B cell (primary cell): Measurements from ENCODE around the gene KRTAP12-4. TPM values are rescaled to one million over a fixed set of nuclear protein-coding genes. Genes with fewer than 3 reads are reported as not detected.
"Not testable (repeated sequence)": the region's sequence is repeated elsewhere in the genome, so short reads cannot be mapped to it uniquely, and the experiment has no call there.

ENCODE experiments used
- ATAC-seq: fragments of 200-7000 bp; cut with Tn5 transposase; one replicate; pipeline ENCODE4 v1.10.0; 2021; ENCODE audit warnings: low read depth, mild to moderate bottlenecking, moderate number of reproducible peaks, moderate library complexity
- CTCF ChIA-PET: fragments of 350-600 bp; sonication (Branson Sonifier 250); formaldehyde crosslinking; loops from one replicate; lab custom pipeline; 2021; ENCODE audit warnings: antibody characterized with exemption, inconsistent platforms; lab: Charles Lee
- POLR2A ChIA-PET: fragments of 350-600 bp; sonication (Branson Sonifier 250); formaldehyde crosslinking; loops from one replicate; lab custom pipeline; 2021; ENCODE audit warnings: antibody characterized with exemption; lab: Charles Lee
- DNase-seq: peaks from one replicate; pipeline ENCODE4 v3.0.0; 2013
- H2AFZ ChIP-seq: 2 replicates; pipeline ENCODE4 v1.6.1; 2012; ENCODE audit warnings: mild to moderate bottlenecking, low read depth, low read length; ENCODE audit not compliant: insufficient read depth, poor library complexity, severe bottlenecking
- H3K27ac ChIP-seq, 2 donors: 1 replicate in 1 of 2; 2 replicates in 1 of 2; pipeline ENCODE4 v1.5.1; 2012 to 2013; ENCODE audit warnings: low read length in 2 of 2, mild to moderate bottlenecking in 2 of 2, moderate library complexity in 1 of 2
- H3K27me3 ChIP-seq, 4 experiments: fragments of 200-600 bp in 1 of 4; sonication (generic) in 1 of 4; replicated peaks in 1 of 4; 1 replicate in 2 of 4; 2 replicates in 2 of 4; pipeline versions ENCODE4 v1.6.1 to v1.7.0; 2013 to 2016; ENCODE audit warnings: low read length in 3 of 4, mild to moderate bottlenecking in 2 of 4, mixed read lengths in 1 of 4, moderate library complexity in 1 of 4; ENCODE audit not compliant: insufficient read depth in 4 of 4, control insufficient read depth in 3 of 4; ENCODE audit errors: control extremely low read depth in 1 of 4
- H3K36me3 ChIP-seq, 2 experiments: replicated peaks in 1 of 2; 1 replicate in 1 of 2; 2 replicates in 1 of 2; pipeline versions ENCODE4 v1.6.1 to v1.7.1; 2013; ENCODE audit warnings: low read length in 1 of 2; ENCODE audit not compliant: insufficient read depth in 2 of 2, control insufficient read depth in 1 of 2; ENCODE audit errors: control extremely low read depth in 1 of 2, extremely low read depth in 1 of 2
- H3K4me1 ChIP-seq, 2 donors: fragments of 200-600 bp in 1 of 2; sonication (generic) in 1 of 2; 1 replicate in 1 of 2; 2 replicates in 1 of 2; pipeline versions ENCODE4 v1.5.1 to v1.6.1; 2013 to 2017; ENCODE audit warnings: low read length in 2 of 2; ENCODE audit not compliant: control insufficient read depth in 2 of 2, insufficient read depth in 2 of 2
- H3K4me2 ChIP-seq: replicated peaks from 2 replicates; pipeline ENCODE3; 2012; ENCODE audit warnings: mild to moderate bottlenecking, low read depth, low read length; ENCODE audit not compliant: poor library complexity, severe bottlenecking
- H3K4me3 ChIP-seq, 5 experiments: fragments of 200-600 bp in 1 of 5; sonication (generic) in 1 of 5; 1 replicate in 3 of 5; 2 replicates in 2 of 5; pipeline versions ENCODE4 v1.5.1 to v1.7.0; 2011 to 2016; ENCODE audit warnings: low read length in 4 of 5, mild to moderate bottlenecking in 4 of 5, low read depth in 2 of 5, control low read depth in 1 of 5, moderate library complexity in 1 of 5; ENCODE audit not compliant: insufficient read depth in 1 of 5; ENCODE audit errors: control extremely low read depth in 1 of 5, extremely low read depth in 1 of 5
- H3K79me2 ChIP-seq: fragments of 200-600 bp; sonication (generic); one replicate; pipeline ENCODE4 v1.6.0; 2016; ENCODE audit warnings: low read length; ENCODE audit not compliant: control insufficient read depth, insufficient read depth
- H3K9ac ChIP-seq: fragments of 200-600 bp; sonication (generic); 2 replicates; pipeline ENCODE4 v1.6.1; 2017; ENCODE audit warnings: mild to moderate bottlenecking, low read length, moderate library complexity
- H3K9me3 ChIP-seq, 3 donors: one replicate each; pipeline versions ENCODE4 v1.6.1 to v1.7.1; 2013; ENCODE audit warnings: low read length in 2 of 3; ENCODE audit not compliant: control insufficient read depth in 2 of 3, insufficient read depth in 1 of 3; ENCODE audit errors: control extremely low read depth in 1 of 3
- H4K20me1 ChIP-seq: 2 replicates; pipeline ENCODE4 v1.6.0; 2012; ENCODE audit warnings: mild to moderate bottlenecking, low read length; ENCODE audit not compliant: insufficient read depth, control insufficient read depth, poor library complexity, severe bottlenecking
- H3K27ac Mint-ChIP-seq: one replicate; pipeline ENCODE4 v1.8.0; 2021; ENCODE audit warnings: mixed read lengths
- H3K27me3 Mint-ChIP-seq: one replicate; pipeline ENCODE4 v1.8.0; 2021; ENCODE audit warnings: mixed read lengths
- H3K4me1 Mint-ChIP-seq: one replicate; pipeline ENCODE4 v1.8.0; 2021; ENCODE audit warnings: mixed read lengths
- H3K4me3 Mint-ChIP-seq: one replicate; pipeline ENCODE4 v1.8.0; 2021; ENCODE audit warnings: mixed read lengths
- H3K9me3 Mint-ChIP-seq: one replicate; pipeline ENCODE4 v1.8.0; 2022; ENCODE audit warnings: mixed read lengths; ENCODE audit not compliant: insufficient read depth
- CTCF ChIP-seq: fragments of 200-600 bp; IDR thresholded peaks from one replicate; pipeline ENCODE4 v1.8.0; 2022; ENCODE audit warnings: antibody characterized with exemption, mild to moderate bottlenecking
- EZH2 ChIP-seq: IDR thresholded peaks from 2 replicates; pipeline ENCODE4 v1.6.1; 2012; ENCODE audit warnings: borderline replicate concordance, low read depth, mild to moderate bottlenecking, moderate library complexity, low read length; ENCODE audit not compliant: insufficient read depth, poor library complexity, severe bottlenecking
- WGBS: methylation state at CpG from one replicate; pipeline ENCODE4 v1.1.5; 2013; ENCODE audit warnings: missing lambda C conversion rate; ENCODE audit not compliant: insufficient coverage; 5-methylcytosine and 5-hydroxymethylcytosine counted together
- intact Hi-C: fragments of 100-400 bp; cut with micrococcal nuclease; formaldehyde crosslinking; loops from one replicate; pipeline ENCODE4 v1.10.0; 2022
- polyA plus RNA-seq: library from polyadenylated mRNA; depleted of rRNA; stranded (reverse); fragments of >200 nt; gene quantifications from 2 replicates; pipeline ENCODE4 v1.2.3, GENCODE V29; 2012
- total RNA-seq, 2 donors: library from RNA; stranded (reverse); fragments of 120-200 nt in 1 of 2; gene quantifications; 1 replicate in 1 of 2; 2 replicates in 1 of 2; pipeline versions ENCODE4 v1.2.3 to v1.2.4, GENCODE V29; 2013 to 2022

The KRTAP12-4 gene
- total and polyA plus RNA-seq, 2 donors (not counting 1 experiment from before 2014, with no cell fraction given): not detected

GRCh38 chr21:44637851-44638348, 16.6 kb downstream of the KRTAP12-4 start:
- intact Hi-C loops, H3K4me3 ChIP-seq, H3K9me3 Mint-ChIP-seq, H2AFZ ChIP-seq, ATAC-seq, H3K79me2 ChIP-seq, H3K36me3 ChIP-seq, H3K27ac ChIP-seq, CTCF ChIA-PET, H3K4me2 ChIP-seq, H4K20me1 ChIP-seq, H3K4me1 ChIP-seq, H3K27ac Mint-ChIP-seq, H3K9ac ChIP-seq, DNase-seq, H3K4me1 Mint-ChIP-seq, H3K4me3 Mint-ChIP-seq: not testable (repeated sequence)
- POLR2A ChIA-PET: interaction anchor here (0.6 kb wide), 1 partner anchor 144 kb away, joined by 13 read pairs; no protein-coding TSS in a partner anchor
- Histone ChIP-seq H3K9me3 (peaks cover 0 to 22% (median 8%) of the 10 kb centered on the region in 3 donors), H3K27me3 (peaks cover 0 to 18% (median 0%) of the 10 kb centered on the region in 4 experiments)
- 92% methylated on average over 2 of the region's 12 CpGs for WGBS
- H3K27me3 Mint-ChIP-seq: peaks cover 31% of the 10 kb centered on the region

GRCh38 chr21:44637018-44637850, 17.2 kb downstream of the KRTAP12-4 start, which contains the start of gene KRTAP10-10:
KRTAP10-10 (plus strand) TSS chr21:44637356; CDS start chr21:44637418, 62 bp downstream.
- DNase-seq (no peak), ATAC-seq (no peak)
- peaks cover 0 to 27% (median 11%) of the 10 kb centered on the region in 3 donors for H3K9me3 ChIP-seq
- no peaks in the 10 kb centered on the region for H3K4me1 ChIP-seq
- CTCF ChIA-PET: no interaction called here
- H3K4me2 ChIP-seq: no peak within 1 kb of the TSS
- H3K9ac ChIP-seq: no peak within 1 kb of the TSS
- 72% methylated on average over 13 of the region's 21 CpGs for WGBS
- no peak within 1 kb of the TSS for H3K27ac ChIP-seq
- H3K27me3 Mint-ChIP-seq: peaks cover 31% of the 10 kb centered on the region
- peaks cover 6% of the 10 kb centered on the region for H3K9me3 Mint-ChIP-seq
- H3K4me3 ChIP-seq: no peak within 1 kb of the TSS
- H3K4me1 Mint-ChIP-seq: no peaks in the 10 kb centered on the region
- H3K36me3 ChIP-seq: no peaks in the 10 kb centered on the region
- intact Hi-C loops: no loop called here
- H4K20me1 ChIP-seq: no peaks in the 10 kb centered on the region
- H2AFZ ChIP-seq: no peak within 1 kb of the TSS
- TF ChIP-seq CTCF: no peak
- TF ChIP-seq EZH2: no peak
- POLR2A ChIA-PET: interaction anchor here (0.6 kb wide), 1 partner anchor 143 kb away, joined by 13 read pairs; no protein-coding TSS in a partner anchor
- no peaks in the 10 kb centered on the region for H3K79me2 ChIP-seq
- H3K27me3 ChIP-seq: peaks cover 0 to 18% (median 0%) of the 10 kb centered on the region in 4 experiments
- H3K4me3 Mint-ChIP-seq: no peak within 1 kb of the TSS
- no peak within 1 kb of the TSS for H3K27ac Mint-ChIP-seq
